GM19193 (cell line): ENCODE measurements around the gene CDCA5.

ENCODE experiments used
- POLR2A ChIP-seq: IDR thresholded peaks from 4 replicates; pipeline ENCODE4 v1.6.1; 2011; ENCODE audit not compliant: insufficient read depth, insufficient read length; ENCODE audit errors: extremely low read depth

CDCA5 gene

GRCh38 chr11:65111744-65112545 lies 28.1 kb upstream of the CDCA5 start, which contains the start of gene TM7SF2:
Gene TM7SF2, plus strand, starts transcription at chr11:65111872. Its CDS starts 144 bp downstream, at chr11:65112016.
- TF ChIP-seq POLR2A = peak; percentile 97

GRCh38 chr11:65111159-65111743 lies 27.4 kb upstream of the CDCA5 start:
- TF ChIP-seq POLR2A = no peak

- TF ChIP-seq POLR2A = no peak
These were observed 26.6 kb upstream of the CDCA5 start for GRCh38 chr11:65110354-65110861.

- no peak for TF ChIP-seq POLR2A
These were observed 25.7 kb upstream of the CDCA5 start for GRCh38 chr11:65109231-65110198.

- no peak for TF ChIP-seq POLR2A
These were observed 24.8 kb upstream of the CDCA5 start for GRCh38 chr11:65108469-65109123.

GRCh38 chr11:65107751-65108468 lies 24.1 kb upstream of the CDCA5 start:
- no peak for TF ChIP-seq POLR2A

- TF ChIP-seq POLR2A = no peak
These were observed 23.2 kb upstream of the CDCA5 start for GRCh38 chr11:65107078-65107477.

GRCh38 chr11:65104628-65105027 lies 20.8 kb upstream of the CDCA5 start:
- TF ChIP-seq POLR2A = no peak

- TF ChIP-seq POLR2A = no peak
These were observed 19.6 kb upstream of the CDCA5 start for GRCh38 chr11:65103476-65103875.

- TF ChIP-seq POLR2A = no peak
These were observed 18.6 kb upstream of the CDCA5 start for GRCh38 chr11:65102142-65103095.

- TF ChIP-seq POLR2A = no peak
These were observed 17.0 kb upstream of the CDCA5 start for GRCh38 chr11:65100674-65101350.

- TF ChIP-seq POLR2A = no peak
These were observed 13.1 kb upstream of the CDCA5 start for GRCh38 chr11:65096926-65097325.

- peak; percentile 88 for TF ChIP-seq POLR2A
These were observed 12.3 kb upstream of the CDCA5 start, which contains the start of gene VPS51 for GRCh38 chr11:65095974-65096806. Gene VPS51, plus strand, starts transcription at chr11:65096214. Its CDS starts 37 bp downstream, at chr11:65096251.
